ENCODE data around the gene CALD1.

Gene CALD1

GRCh38 chr7:134777908-134778580 lies 1.4 kb upstream of the CALD1 start:
- H3K4me3 ChIP-seq (ENCODE audit: control insufficient read depth, low read depth, low read length), result no peak overlapping the region
- DNase-seq (ENCODE audit: low read depth), result peak; percentile 64
- TF ChIP-seq CTCF (conservative IDR thresholded peaks at IDR 0.05; ENCODE audit: control insufficient read depth, insufficient read depth, low read depth, low read length), result no peak

GRCh38 chr7:134779741-134780065 lies 269 bp downstream of the CALD1 start:
- no peak for DNase-seq (ENCODE audit: low read depth)
- H3K4me3 ChIP-seq (ENCODE audit: control insufficient read depth, low read depth, low read length), result peak overlapping the region; percentile 76
- no peak for TF ChIP-seq CTCF (conservative IDR thresholded peaks at IDR 0.05; ENCODE audit: control insufficient read depth, insufficient read depth, low read depth, low read length)

- H3K4me3 ChIP-seq (ENCODE audit: control insufficient read depth, low read depth, low read length), result peak overlapping the region; percentile 76
- peak; percentile 49 for DNase-seq (ENCODE audit: low read depth)
These were observed 863 bp downstream of the CALD1 start for GRCh38 chr7:134780166-134780828.

GRCh38 chr7:134781171-134781570 lies 1.7 kb downstream of the CALD1 start:
- peak overlapping the region; percentile 76 for H3K4me3 ChIP-seq (ENCODE audit: control insufficient read depth, low read depth, low read length)
- TF ChIP-seq CTCF (conservative IDR thresholded peaks at IDR 0.05; ENCODE audit: control insufficient read depth, insufficient read depth, low read depth, low read length), result no peak
- no peak for DNase-seq (ENCODE audit: low read depth)

More at GRCh38 chr7:134780166-134780828, 863 bp downstream of the CALD1 start:
- TF ChIP-seq CTCF (conservative IDR thresholded peaks at IDR 0.05; ENCODE audit: control insufficient read depth, insufficient read depth, low read depth, low read length), result no peak

GRCh38 chr7:134782121-134782623 lies 2.7 kb downstream of the CALD1 start:
- DNase-seq (ENCODE audit: low read depth), result peak; percentile 65
- peak overlapping the region; percentile 76 for H3K4me3 ChIP-seq (ENCODE audit: control insufficient read depth, low read depth, low read length)
- TF ChIP-seq CTCF (conservative IDR thresholded peaks at IDR 0.05; ENCODE audit: control insufficient read depth, insufficient read depth, low read depth, low read length), result no peak

- no peak for TF ChIP-seq CTCF (conservative IDR thresholded peaks at IDR 0.05; ENCODE audit: control insufficient read depth, insufficient read depth, low read depth, low read length)
- H3K4me3 ChIP-seq (ENCODE audit: control insufficient read depth, low read depth, low read length), result no peak overlapping the region
- no peak for DNase-seq (ENCODE audit: low read depth)
These were observed 4.0 kb downstream of the CALD1 start for GRCh38 chr7:134783294-134784069.

Data from fibroblast of mammary gland (primary cell).